HFFc6 (cell line): Measurements from ENCODE around the gene EMC6. TPM values are rescaled to one million over a fixed set of nuclear protein-coding genes. Genes with fewer than 3 reads are reported as not detected.

Source experiments
- DNase-seq: peaks from one replicate; pipeline ENCODE4 v3.0.0-alpha.2; 2018
- H3K27ac Mint-ChIP-seq: 2 replicates; pipeline ENCODE4 v1.8.0; 2020; ENCODE audit warnings: mild to moderate bottlenecking, mixed read lengths
- H3K27me3 Mint-ChIP-seq: 2 replicates; pipeline ENCODE4 v1.8.0; 2021; ENCODE audit warnings: mild to moderate bottlenecking, moderate library complexity, mixed read lengths; ENCODE audit not compliant: insufficient read depth
- H3K36me3 Mint-ChIP-seq: 2 replicates; pipeline ENCODE4 v1.8.0; 2021; ENCODE audit warnings: low read depth, mixed read lengths
- H3K4me1 Mint-ChIP-seq: 2 replicates; pipeline ENCODE4 v1.8.0; 2020; ENCODE audit warnings: low read depth, mixed read lengths
- H3K4me3 Mint-ChIP-seq: 2 replicates; pipeline ENCODE4 v1.8.0; 2020; ENCODE audit warnings: mild to moderate bottlenecking, moderate library complexity, mixed read lengths
- H3K9me3 Mint-ChIP-seq: 2 replicates; pipeline ENCODE4 v1.8.0; 2020; ENCODE audit warnings: mild to moderate bottlenecking, mixed read lengths
- CTCF ChIP-seq: fragments of 200-600 bp; sonication (generic); IDR thresholded peaks from 2 replicates; pipeline ENCODE4 v1.5.0; 2021; ENCODE audit warnings: antibody characterized with exemption, mild to moderate bottlenecking
- total RNA-seq, 6 experiments: library from RNA; stranded (reverse); fragmentation: NEBNext Ultra II Directional; extraction: Animal tissue kit (Norgen Biotek cat#: 25700); gene quantifications; 2 replicates in 1 of 6; 3 replicates in 5 of 6; pipeline ENCODE4 v1.2.3, GENCODE V29; 2021

EMC6 gene
- total RNA-seq, 6 experiments from 2014 or later = 57.6 to 66.8 (median 64.1) TPM

DNA sequence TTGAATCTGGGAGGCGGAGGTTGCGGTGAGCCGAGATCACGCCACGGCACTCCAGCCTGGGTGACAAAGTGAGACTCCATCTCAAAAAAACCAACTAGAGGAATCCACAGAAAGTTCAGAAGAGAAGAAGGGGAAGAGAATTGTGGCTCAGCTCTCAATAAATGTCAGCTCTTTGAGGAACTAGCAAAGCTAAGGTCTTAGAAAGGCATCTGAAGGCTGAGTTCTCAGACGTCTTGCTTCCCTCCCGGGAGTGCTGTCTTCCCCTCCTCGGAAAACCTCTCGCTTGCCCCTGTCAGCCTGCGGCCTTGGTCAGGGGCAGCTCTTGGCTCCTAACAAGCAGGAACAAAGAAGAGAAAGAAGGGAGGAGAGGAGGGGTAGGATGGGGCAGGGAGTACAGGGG, 37.8 kb upstream of the EMC6 start:
- H3K36me3 Mint-ChIP-seq = peaks cover 30% of the 10 kb centered on the region

GRCh38 chr17:3632287-3632686, 36.3 kb upstream of the EMC6 start:
- DNase-seq = no peak
- no peaks in the 10 kb centered on the region for H3K9me3 Mint-ChIP-seq
- H3K27me3 Mint-ChIP-seq = no peaks in the 10 kb centered on the region; the same call in 1 of the 2 replicates
- no peak for TF ChIP-seq CTCF
- H3K4me1 Mint-ChIP-seq = peaks cover 15% of the 10 kb centered on the region
- H3K27ac Mint-ChIP-seq = no peak overlapping the region
- H3K36me3 Mint-ChIP-seq = peaks cover 19% of the 10 kb centered on the region
- H3K4me3 Mint-ChIP-seq = no peak overlapping the region

More for the DNA sequence above, 37.8 kb upstream of the EMC6 start:
- no peak for TF ChIP-seq CTCF
- Mint-ChIP-seq H3K27ac (no peak overlapping the region; the same call in 1 of the 2 replicates), H3K9me3 (no peaks in the 10 kb centered on the region), H3K4me3 (no peak overlapping the region), H3K27me3 (no peaks in the 10 kb centered on the region; the same call in 1 of the 2 replicates), H3K4me1 (peaks cover 18% of the 10 kb centered on the region)
- no peak for DNase-seq

DNA sequence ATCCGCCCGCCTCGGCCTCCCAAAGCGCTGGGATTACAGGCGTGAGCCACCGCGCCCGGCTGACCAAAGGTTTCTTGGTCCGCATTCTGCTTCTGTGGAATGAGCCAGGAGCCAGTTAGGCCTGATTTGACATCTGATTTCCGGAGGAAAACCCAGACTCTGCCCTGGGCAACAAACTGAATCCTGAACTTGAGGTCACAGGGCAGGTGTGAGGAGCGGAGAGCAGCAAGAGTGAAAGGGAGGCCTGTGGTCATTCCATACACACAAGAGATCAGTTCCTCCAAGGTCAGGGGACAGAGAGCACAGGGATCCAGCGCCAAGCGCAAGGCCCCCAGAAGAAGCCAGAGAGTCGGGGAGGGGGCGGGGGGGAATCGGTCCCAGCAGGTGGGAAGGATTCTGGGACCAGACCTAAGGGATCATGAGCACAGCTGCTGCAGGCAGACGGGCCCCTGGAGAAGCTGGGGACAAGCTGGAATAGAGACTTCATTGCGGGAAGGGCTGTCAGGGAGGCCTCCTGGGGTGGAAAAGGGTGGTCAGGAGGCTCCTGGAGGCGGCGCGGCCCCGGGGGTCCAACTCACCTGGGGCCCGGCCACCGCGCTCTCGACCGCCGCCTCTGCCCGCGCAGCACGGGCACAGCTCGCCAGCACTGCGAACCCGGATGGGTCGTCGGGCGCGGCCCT, 33.0 kb upstream of the EMC6 start:
- H3K36me3 Mint-ChIP-seq = peaks cover 6% of the 10 kb centered on the region; the same call in 1 of the 2 replicates
- H3K4me3 Mint-ChIP-seq = peak overlapping the region; percentile 97
- peaks cover 29% of the 10 kb centered on the region for H3K4me1 Mint-ChIP-seq
- DNase-seq = no peak
- H3K27me3 Mint-ChIP-seq = no peaks in the 10 kb centered on the region; the same call in 1 of the 2 replicates
- no peaks in the 10 kb centered on the region for H3K9me3 Mint-ChIP-seq
- no peak for TF ChIP-seq CTCF
- no peak overlapping the region; the same call in 1 of the 2 replicates for H3K27ac Mint-ChIP-seq

DNA sequence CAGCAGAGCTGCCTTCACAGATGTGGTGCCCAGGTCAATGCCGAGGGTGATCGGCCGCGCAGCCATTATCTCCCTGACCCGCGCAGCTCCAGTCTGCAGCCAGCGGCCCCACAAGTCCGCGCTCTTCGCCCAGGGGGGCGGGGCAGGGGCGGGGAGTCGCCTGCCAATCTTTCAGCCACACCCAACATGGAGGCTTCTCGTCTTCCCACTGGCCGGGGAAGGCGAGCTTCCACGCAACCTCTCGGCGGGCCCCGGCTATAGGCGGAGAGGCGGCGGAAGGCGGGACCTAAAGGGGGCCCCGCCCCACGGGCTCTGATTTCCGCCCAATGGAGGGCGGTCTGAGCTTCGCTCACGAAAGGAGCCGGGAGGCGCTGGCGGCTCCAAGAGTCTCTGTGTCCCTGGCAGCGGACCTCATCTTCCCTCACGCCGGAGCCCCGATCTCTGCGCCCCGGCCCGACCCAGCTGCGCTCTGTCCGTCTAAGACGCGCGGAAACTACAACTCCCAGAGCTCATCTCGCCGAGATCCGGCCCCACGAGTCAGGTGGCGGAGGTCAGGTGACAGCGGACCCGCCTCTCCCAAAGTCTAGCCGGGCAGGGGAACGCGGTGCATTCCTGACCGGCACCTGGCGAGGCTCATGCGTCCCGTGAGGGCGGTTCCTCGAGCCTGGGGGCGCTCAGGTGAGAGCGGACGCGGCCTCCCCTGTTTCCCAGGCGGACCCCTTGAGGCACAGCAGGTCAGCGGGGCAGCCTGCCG, 32.3 kb upstream of the EMC6 start, which contains the start of the genes CTNS and SHPK:
TSS of gene CTNS (plus strand) at position 607 of the 754 bp plus-strand sequence. CDS start 3,447 bp downstream, outside the sequence.
TSS of gene SHPK (minus strand) at position 97 of the 754 bp plus-strand sequence. CDS start at position 66, 31 bp downstream.
- peak; percentile 95 for DNase-seq
- Mint-ChIP-seq H3K36me3 (peaks cover 6% of the 10 kb centered on the region; the same call in 1 of the 2 replicates), H3K27ac (peak within 1 kb of the TSS; percentile 99), H3K9me3 (no peaks in the 10 kb centered on the region), H3K27me3 (no peaks in the 10 kb centered on the region; the same call in 1 of the 2 replicates), H3K4me3 (peak within 1 kb of the TSS; percentile 97), H3K4me1 (peaks cover 29% of the 10 kb centered on the region)
- TF ChIP-seq CTCF = no peak

- no peak for DNase-seq
- Mint-ChIP-seq H3K4me3 (peak overlapping the region; percentile 97), H3K4me1 (peaks cover 29% of the 10 kb centered on the region), H3K36me3 (peaks cover 6% of the 10 kb centered on the region; the same call in 1 of the 2 replicates), H3K27me3 (no peaks in the 10 kb centered on the region; the same call in 1 of the 2 replicates), H3K9me3 (no peaks in the 10 kb centered on the region), H3K27ac (peak overlapping the region; percentile 60)
- no peak for TF ChIP-seq CTCF
Measured at GRCh38 chr17:3636908-3637373, 31.7 kb upstream of the EMC6 start.
